Natural killer cell (primary cell): ENCODE measurements around the gene CD7. TPM values are rescaled to one million over a fixed set of nuclear protein-coding genes. Genes with fewer than 3 reads are reported as not detected.

Experiments
- ATAC-seq, 3 donors: fragments of 150-1000 bp in 2 of 3; fragments of 200-7000 bp in 1 of 3; cut with Tn5 transposase; 1 replicate in 1 of 3; 2 replicates in 2 of 3; pipeline ENCODE4 v1.10.0; 2021; ENCODE audit warnings: mild to moderate bottlenecking in 2 of 3, moderate library complexity in 2 of 3
- DNase-seq, 2 donors: peaks; one replicate each; pipeline versions ENCODE4 v3.0.0 to v3.0.0-alpha.2; 2013 to 2021; ENCODE audit warnings: mixed read lengths in 1 of 2
- H3K27ac ChIP-seq: one replicate; pipeline ENCODE4 v1.5.1; 2013; ENCODE audit warnings: mild to moderate bottlenecking, low read length
- H3K27me3 ChIP-seq: one replicate; pipeline ENCODE4 v1.6.1; 2013; ENCODE audit warnings: low read length; ENCODE audit not compliant: control insufficient read depth, insufficient read depth
- H3K36me3 ChIP-seq: one replicate; pipeline ENCODE4 v1.6.1; 2013; ENCODE audit warnings: low read length; ENCODE audit not compliant: control insufficient read depth, insufficient read depth
- H3K4me1 ChIP-seq: one replicate; pipeline ENCODE4 v1.6.1; 2013; ENCODE audit warnings: low read length; ENCODE audit not compliant: control insufficient read depth, insufficient read depth
- H3K4me3 ChIP-seq: one replicate; pipeline ENCODE4 v1.5.1; 2013; ENCODE audit warnings: low read length
- H3K9me3 ChIP-seq: one replicate; pipeline ENCODE4 v1.6.1; 2013; ENCODE audit warnings: low read length; ENCODE audit not compliant: control insufficient read depth, insufficient read depth
- H3K27ac Mint-ChIP-seq, 2 donors: one replicate each; pipeline ENCODE4 v1.8.0; 2022; ENCODE audit warnings: mild to moderate bottlenecking in 2 of 2, mixed read lengths in 2 of 2, moderate library complexity in 1 of 2
- H3K27me3 Mint-ChIP-seq, 2 donors: one replicate each; pipeline ENCODE4 v1.8.0; 2022; ENCODE audit warnings: low read depth in 2 of 2, mixed read lengths in 2 of 2
- H3K36me3 Mint-ChIP-seq: one replicate; pipeline ENCODE4 v1.8.0; 2022; ENCODE audit warnings: mixed read lengths
- H3K4me1 Mint-ChIP-seq, 2 donors: one replicate each; pipeline ENCODE4 v1.8.0; 2022; ENCODE audit warnings: mixed read lengths in 2 of 2
- H3K4me3 Mint-ChIP-seq: one replicate; pipeline ENCODE4 v1.8.0; 2022; ENCODE audit warnings: mild to moderate bottlenecking, moderate library complexity, mixed read lengths
- H3K9me3 Mint-ChIP-seq, 2 donors: one replicate each; pipeline ENCODE4 v1.8.0; 2022; ENCODE audit warnings: mixed read lengths in 2 of 2
- WGBS: methylation state at CpG from one replicate; pipeline ENCODE4 v1.1.7; 2013; ENCODE audit warnings: missing lambda C conversion rate; ENCODE audit not compliant: insufficient coverage; 5-methylcytosine and 5-hydroxymethylcytosine counted together
- intact Hi-C: fragments of 100-400 bp; cut with micrococcal nuclease; formaldehyde crosslinking; loops from one replicate; pipeline ENCODE4 v1.14.2; 2022
- total RNA-seq, 4 donors: library from RNA; stranded (reverse); fragments of 120-200 nt in 1 of 4; gene quantifications; one replicate each; pipeline versions ENCODE4 v1.2.3 to v1.2.4, GENCODE V29; 2013 to 2022
- TF ChIP-seq, protein P1 (sequence below): fragments of 200-600 bp; IDR thresholded peaks from one replicate; pipeline ENCODE4 v1.8.0; 2022; ENCODE audit warnings: antibody characterized with exemption

The CD7 gene
- total RNA-seq, 3 donors from 2014 or later (not counting 1 experiment from before 2014, with no cell fraction given), result 464 to 564 (median 522) TPM

DNA sequence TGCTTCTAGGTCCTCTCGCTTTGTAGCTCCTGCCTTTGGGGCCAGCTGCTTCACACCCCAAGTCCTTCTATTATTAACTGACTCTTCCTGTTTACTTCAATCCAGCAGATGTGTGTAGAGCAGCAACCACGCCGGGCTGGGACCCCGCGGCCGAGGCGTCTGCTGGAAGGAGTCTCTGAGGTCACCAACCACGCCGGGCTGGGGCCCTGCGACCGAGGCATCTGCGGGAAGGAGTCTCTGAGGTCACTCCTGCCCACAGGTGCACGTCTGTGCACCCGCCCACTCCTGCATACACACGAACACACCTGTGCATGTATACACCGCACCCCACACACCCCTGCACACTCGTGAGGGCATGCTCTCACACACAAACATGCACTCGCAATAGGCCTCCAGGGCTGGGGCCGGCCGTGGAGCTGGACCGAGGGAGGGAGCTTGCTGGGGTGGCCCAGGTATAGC, 33.9 kb upstream of the CD7 start:
- H3K4me3 ChIP-seq, result no peak overlapping the region
- Mint-ChIP-seq H3K9me3 (no peaks in the 10 kb centered on the region), H3K4me1 (peaks cover 4 to 25% of the 10 kb centered on the region in 2 donors), H3K27ac (peak overlapping the region; percentile 41 to 72), H3K36me3 (no peaks in the 10 kb centered on the region), H3K27me3 (peaks cover 0 to 9% of the 10 kb centered on the region in 2 donors), H3K4me3 (no peak overlapping the region)
- no peaks in the 10 kb centered on the region for H3K9me3 ChIP-seq
- DNase-seq (no peak), ATAC-seq (peak in 1 of 3 donors; percentile 5)
- H3K27ac ChIP-seq, result no peak overlapping the region
- H3K4me1 ChIP-seq, result peaks cover 32% of the 10 kb centered on the region
- no peaks in the 10 kb centered on the region for H3K27me3 ChIP-seq
- H3K36me3 ChIP-seq, result no peaks in the 10 kb centered on the region
- TF ChIP-seq, protein P1, sequence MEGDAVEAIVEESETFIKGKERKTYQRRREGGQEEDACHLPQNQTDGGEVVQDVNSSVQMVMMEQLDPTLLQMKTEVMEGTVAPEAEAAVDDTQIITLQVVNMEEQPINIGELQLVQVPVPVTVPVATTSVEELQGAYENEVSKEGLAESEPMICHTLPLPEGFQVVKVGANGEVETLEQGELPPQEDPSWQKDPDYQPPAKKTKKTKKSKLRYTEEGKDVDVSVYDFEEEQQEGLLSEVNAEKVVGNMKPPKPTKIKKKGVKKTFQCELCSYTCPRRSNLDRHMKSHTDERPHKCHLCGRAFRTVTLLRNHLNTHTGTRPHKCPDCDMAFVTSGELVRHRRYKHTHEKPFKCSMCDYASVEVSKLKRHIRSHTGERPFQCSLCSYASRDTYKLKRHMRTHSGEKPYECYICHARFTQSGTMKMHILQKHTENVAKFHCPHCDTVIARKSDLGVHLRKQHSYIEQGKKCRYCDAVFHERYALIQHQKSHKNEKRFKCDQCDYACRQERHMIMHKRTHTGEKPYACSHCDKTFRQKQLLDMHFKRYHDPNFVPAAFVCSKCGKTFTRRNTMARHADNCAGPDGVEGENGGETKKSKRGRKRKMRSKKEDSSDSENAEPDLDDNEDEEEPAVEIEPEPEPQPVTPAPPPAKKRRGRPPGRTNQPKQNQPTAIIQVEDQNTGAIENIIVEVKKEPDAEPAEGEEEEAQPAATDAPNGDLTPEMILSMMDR, result no peak
- WGBS, result 32% methylated on average over 21 of the region's 21 CpGs
- intact Hi-C loops, result loop anchor here (1.0 to 5.0 kb wide), 2 partner anchors 66 to 203 kb away; partner anchors contain the start of genes HEXD and OGFOD3

DNA sequence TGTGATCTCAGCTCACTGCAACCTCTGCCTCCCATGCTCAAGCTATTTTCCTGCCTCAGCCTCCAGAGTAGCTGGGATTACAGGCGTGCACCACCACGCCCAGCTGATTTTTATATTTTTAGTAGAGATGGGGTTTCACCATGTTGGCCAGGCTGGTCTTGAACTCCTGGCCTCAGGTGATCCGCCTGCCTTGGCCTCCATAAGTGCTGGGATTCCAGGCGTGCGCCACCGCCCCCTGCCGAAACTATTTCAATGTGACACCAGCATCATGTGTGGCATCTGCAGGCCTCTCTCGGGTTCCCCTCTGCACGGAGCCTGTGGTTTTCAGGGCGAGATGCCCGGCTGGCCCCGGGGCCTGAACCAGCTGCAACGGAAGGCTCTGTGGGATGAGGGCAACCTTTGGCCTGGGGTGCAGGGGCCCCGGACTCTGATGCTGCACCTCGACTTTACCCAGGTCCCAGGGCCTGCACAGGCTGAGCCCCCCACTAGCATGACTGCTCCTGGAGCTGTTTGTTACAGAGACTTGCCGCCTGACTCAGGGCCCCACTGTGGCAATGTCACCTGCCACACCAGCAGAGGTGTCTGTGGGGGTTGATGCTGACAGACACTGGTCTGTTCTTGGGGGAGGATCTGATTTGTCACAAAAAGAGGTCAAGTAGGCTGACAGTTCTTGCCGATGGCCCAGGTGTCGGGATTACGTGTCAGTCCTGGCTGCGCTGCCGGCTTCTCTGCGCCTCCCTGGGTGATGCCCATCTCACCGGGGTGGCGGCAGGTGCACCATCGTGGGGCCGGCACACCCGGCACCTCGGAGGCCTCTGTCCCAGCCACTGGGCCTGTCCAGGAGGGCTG, 33.0 kb upstream of the CD7 start:
- Histone ChIP-seq H3K4me3 (no peak overlapping the region), H3K9me3 (no peaks in the 10 kb centered on the region), H3K4me1 (peaks cover 32% of the 10 kb centered on the region), H3K27me3 (peaks cover 1% of the 10 kb centered on the region), H3K27ac (peak overlapping the region; percentile 33), H3K36me3 (no peaks in the 10 kb centered on the region)
- peak; percentile 52 to 54 for DNase-seq
- no peaks in the 10 kb centered on the region for H3K36me3 Mint-ChIP-seq
- peak; percentile 55 to 85 (median 78) for ATAC-seq
- H3K27me3 Mint-ChIP-seq, result peaks cover 0 to 11% of the 10 kb centered on the region in 2 donors
- H3K4me3 Mint-ChIP-seq, result peak overlapping the region; percentile 21
- H3K9me3 Mint-ChIP-seq, result no peaks in the 10 kb centered on the region
- H3K4me1 Mint-ChIP-seq, result peaks cover 5 to 28% of the 10 kb centered on the region in 2 donors
- H3K27ac Mint-ChIP-seq, result peak overlapping the region; percentile 56 to 72
- intact Hi-C loops, result loop anchor here (1.0 to 5.0 kb wide), 2 partner anchors 67 to 204 kb away; partner anchors contain the start of genes HEXD and OGFOD3
- 52% methylated on average over 28 of the region's 28 CpGs for WGBS
- TF ChIP-seq, protein P1, result no peak

DNA sequence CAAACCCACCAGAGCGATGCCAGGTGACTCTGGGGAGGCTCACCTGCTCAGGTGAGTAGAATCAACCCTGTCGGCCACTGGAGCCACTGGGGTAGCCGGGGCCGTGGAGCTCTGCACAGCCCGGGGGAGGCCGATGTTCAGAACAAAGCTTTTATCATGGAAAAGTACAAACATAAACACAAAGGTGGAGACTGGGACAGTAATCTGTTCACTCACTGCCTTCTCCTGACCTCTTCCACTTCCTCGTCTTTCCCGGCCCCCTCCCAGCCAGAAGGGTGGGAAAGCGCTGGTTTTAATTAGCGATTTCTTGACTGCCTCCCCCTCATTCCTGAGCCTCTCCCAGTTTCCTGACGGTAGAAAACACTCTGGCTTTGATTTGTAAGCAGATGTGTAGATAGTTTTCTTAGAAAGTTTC, 31.9 kb upstream of the CD7 start:
- 94% methylated on average over 10 of the region's 11 CpGs for WGBS
- H3K9me3 ChIP-seq, result no peaks in the 10 kb centered on the region
- H3K27me3 Mint-ChIP-seq, result peaks cover 0 to 11% of the 10 kb centered on the region in 2 donors
- TF ChIP-seq, protein P1, result no peak
- peaks cover 5 to 28% of the 10 kb centered on the region in 2 donors for H3K4me1 Mint-ChIP-seq
- H3K36me3 ChIP-seq, result no peaks in the 10 kb centered on the region
- H3K9me3 Mint-ChIP-seq, result no peaks in the 10 kb centered on the region
- no peak overlapping the region for H3K4me3 ChIP-seq
- H3K36me3 Mint-ChIP-seq, result no peaks in the 10 kb centered on the region
- no peak overlapping the region for H3K4me3 Mint-ChIP-seq
- peaks cover 32% of the 10 kb centered on the region for H3K4me1 ChIP-seq
- no peak overlapping the region for H3K27ac Mint-ChIP-seq
- H3K27ac ChIP-seq, result no peak overlapping the region
- DNase-seq, result no peak
- H3K27me3 ChIP-seq, result peaks cover 2% of the 10 kb centered on the region
- ATAC-seq, result no peak
- intact Hi-C loops, result no loop called here
